H1 (cell line): ENCODE data around the gene CHRDL1. TPM values are rescaled to one million over a fixed set of nuclear protein-coding genes. Genes with fewer than 3 reads are reported as not detected.

ENCODE experiments used
- CTCF ChIA-PET: fragments of 300-600 bp; sonication (Branson Sonifier 250); formaldehyde crosslinking; loops from one replicate; lab custom pipeline; 2021; ENCODE audit not compliant: partially characterized antibody; lab: Charles Lee
- POLR2A ChIA-PET: fragments of 300-600 bp; sonication (Branson Sonifier 250); formaldehyde crosslinking; loops from one replicate; lab custom pipeline; 2021; ENCODE audit warnings: inconsistent platforms; ENCODE audit not compliant: partially characterized antibody; lab: Charles Lee
- DNase-seq, 2 experiments: peaks; one replicate each; pipeline versions ENCODE4 v3.0.0 to v3.0.0-alpha.2; 2010 to 2022; ENCODE audit warnings: low spot score in 2 of 2, low read depth in 1 of 2, mixed read lengths in 1 of 2
- FAIRE-seq: peaks from 2 replicates; lab custom pipeline; 2011; peaks lifted over from hg19 to GRCh38; lab: Jason Lieb, UNC
- H2AFZ ChIP-seq: 2 replicates; pipeline ENCODE4 v1.8.1; 2012; ENCODE audit warnings: low read length, inconsistent platforms
- H2AK5ac ChIP-seq: 2 replicates; pipeline ENCODE4 v1.6.1; 2013; ENCODE audit warnings: low read depth, low read length
- H2BK120ac ChIP-seq: replicated peaks from 2 replicates; pipeline ENCODE3; 2013; ENCODE audit warnings: low read depth, low read length, inconsistent platforms
- H2BK12ac ChIP-seq: 2 replicates; pipeline ENCODE4 v1.6.1; 2013; ENCODE audit warnings: low read depth, low read length
- H2BK15ac ChIP-seq: 2 replicates; pipeline ENCODE4 v1.6.1; 2013; ENCODE audit warnings: low read length
- H2BK20ac ChIP-seq: 2 replicates; pipeline ENCODE4 v1.6.1; 2013; ENCODE audit warnings: low read length
- H2BK5ac ChIP-seq: 2 replicates; pipeline ENCODE4 v1.6.1; 2013; ENCODE audit warnings: low read depth, low read length
- H3K14ac ChIP-seq: 2 replicates; pipeline ENCODE4 v1.6.1; 2013; ENCODE audit warnings: inconsistent platforms; ENCODE audit not compliant: insufficient read length
- H3K18ac ChIP-seq: 2 replicates; pipeline ENCODE4 v1.6.1; 2013; ENCODE audit warnings: low read length; ENCODE audit errors: extremely low read depth
- H3K23ac ChIP-seq: 2 replicates; pipeline ENCODE4 v1.6.1; 2013; ENCODE audit warnings: inconsistent platforms; ENCODE audit not compliant: insufficient read length
- H3K23me2 ChIP-seq: 2 replicates; pipeline ENCODE4 v1.6.1; 2013; ENCODE audit warnings: low read depth, low read length
- H3K27ac ChIP-seq: 2 replicates; pipeline ENCODE4 v1.6.1; 2011; ENCODE audit warnings: low read depth, low read length, inconsistent platforms
- H3K27me3 ChIP-seq, 4 experiments: replicated peaks in 1 of 4; 1 replicate in 1 of 4; 2 replicates in 3 of 4; pipeline versions ENCODE4 v1.6.1 to v1.8.1; 2011 to 2013; ENCODE audit warnings: low read length in 3 of 4, mild to moderate bottlenecking in 3 of 4, inconsistent platforms in 2 of 4, mixed read lengths in 2 of 4, moderate library complexity in 1 of 4; ENCODE audit not compliant: control insufficient read depth in 3 of 4, insufficient read depth in 3 of 4; ENCODE audit errors: extremely low read depth in 1 of 4
- H3K36me3 ChIP-seq, 4 experiments: 2 replicates each; pipeline versions ENCODE4 v1.6.1 to v1.8.1; 2011 to 2013; ENCODE audit warnings: mild to moderate bottlenecking in 4 of 4, low read length in 3 of 4, moderate library complexity in 2 of 4, control low read depth in 1 of 4, inconsistent platforms in 1 of 4; ENCODE audit not compliant: insufficient read depth in 4 of 4, control insufficient read depth in 2 of 4
- H3K4ac ChIP-seq: replicated peaks from 2 replicates; pipeline ENCODE3; 2013; ENCODE audit warnings: low read length, low read depth, mixed read lengths, inconsistent platforms; ENCODE audit not compliant: insufficient read length
- H3K4me1 ChIP-seq, 4 experiments: replicated peaks in 1 of 4; 1 replicate in 1 of 4; 2 replicates in 3 of 4; pipeline versions ENCODE4 v1.6.1 to v1.8.1; 2011 to 2013; ENCODE audit warnings: low read length in 3 of 4, inconsistent platforms in 2 of 4, mixed read lengths in 1 of 4; ENCODE audit not compliant: insufficient read depth in 4 of 4, control insufficient read depth in 3 of 4
- H3K4me2 ChIP-seq, 2 experiments: 2 replicates each; pipeline versions ENCODE4 v1.6.1 to v1.8.1; 2011 to 2013; ENCODE audit warnings: low read depth in 2 of 2, low read length in 2 of 2, control low read depth in 1 of 2, inconsistent platforms in 1 of 2, mild to moderate bottlenecking in 1 of 2; ENCODE audit not compliant: insufficient read depth in 1 of 2
- H3K4me3 ChIP-seq, 4 experiments: fragments of 200-600, 300-600 bp in 1 of 4; sonication (generic), shearing (Covaris generic), sonication (Bioruptor Twin) in 1 of 4; 2 replicates each; pipeline versions ENCODE4 v1.5.1 to v1.8.1; 2011 to 2016; ENCODE audit warnings: low read length in 4 of 4, low read depth in 3 of 4, control low read depth in 2 of 4, inconsistent platforms in 2 of 4, mild to moderate bottlenecking in 2 of 4, mixed read lengths in 1 of 4, moderate library complexity in 1 of 4; ENCODE audit not compliant: insufficient read depth in 2 of 4; ENCODE audit errors: extremely low read depth in 1 of 4
- H3K56ac ChIP-seq: replicated peaks from 2 replicates; pipeline ENCODE3; 2013; ENCODE audit warnings: low read depth, mild to moderate bottlenecking, mixed read lengths, low read length, inconsistent platforms; ENCODE audit not compliant: insufficient read length
- H3K79me1 ChIP-seq: 2 replicates; pipeline ENCODE4 v1.6.1; 2013; ENCODE audit warnings: low read depth, low read length, control low read depth
- H3K79me2 ChIP-seq, 2 experiments: 2 replicates each; pipeline versions ENCODE4 v1.6.1 to v1.8.1; 2012 to 2013; ENCODE audit warnings: low read length in 2 of 2, mild to moderate bottlenecking in 2 of 2, inconsistent platforms in 1 of 2; ENCODE audit not compliant: insufficient read depth in 2 of 2, control insufficient read depth in 1 of 2
- H3K9ac ChIP-seq, 4 experiments: replicated peaks in 1 of 4; 1 replicate in 1 of 4; 2 replicates in 3 of 4; pipeline versions ENCODE4 v1.6.1 to v1.8.1; 2011 to 2013; ENCODE audit warnings: low read depth in 3 of 4, low read length in 3 of 4, control low read depth in 2 of 4, mild to moderate bottlenecking in 2 of 4, moderate library complexity in 2 of 4, inconsistent platforms in 1 of 4; ENCODE audit errors: extremely low read depth in 1 of 4
- H3K9me3 ChIP-seq, 2 experiments: 2 replicates each; pipeline versions ENCODE4 v1.6.1 to v1.8.1; 2012 to 2013; ENCODE audit warnings: mild to moderate bottlenecking in 2 of 2, moderate library complexity in 2 of 2, control low read depth in 1 of 2, inconsistent platforms in 1 of 2, low read depth in 1 of 2, low read length in 1 of 2, mixed read lengths in 1 of 2; ENCODE audit not compliant: insufficient read depth in 2 of 2
- H4K20me1 ChIP-seq, 2 experiments: replicated peaks in 1 of 2; 2 replicates each; pipeline versions ENCODE3 to v1.8.1; 2011 to 2013; ENCODE audit warnings: inconsistent platforms in 2 of 2, low read length in 2 of 2, mild to moderate bottlenecking in 1 of 2; ENCODE audit not compliant: insufficient read depth in 2 of 2, control insufficient read depth in 1 of 2
- H4K5ac ChIP-seq: 2 replicates; pipeline ENCODE4 v1.6.1; 2013; ENCODE audit warnings: low read length, low read depth, mixed read lengths, inconsistent platforms; ENCODE audit not compliant: insufficient read length
- H4K8ac ChIP-seq: 2 replicates; pipeline ENCODE4 v1.8.0; 2013; ENCODE audit warnings: mild to moderate bottlenecking, moderate library complexity, low read length, inconsistent platforms; ENCODE audit not compliant: insufficient read depth; ENCODE audit errors: extremely low read depth
- H4K91ac ChIP-seq: replicated peaks from 2 replicates; pipeline ENCODE3; 2013; ENCODE audit warnings: low read length, mixed read lengths, inconsistent platforms; ENCODE audit not compliant: insufficient read length
- ASH2L ChIP-seq: fragments of 200-600, 300-600 bp; sonication (generic); IDR thresholded peaks from one replicate; pipeline ENCODE4 v1.7.1; 2017; ENCODE audit warnings: low read length
- CBX8 ChIP-seq: fragments of 300-800, 300-1000 bp; sonication (generic); IDR thresholded peaks from 2 replicates; pipeline ENCODE4 v1.7.1; 2016; ENCODE audit warnings: low read depth, low read length, borderline replicate concordance
- JUND ChIP-seq: IDR thresholded peaks from 2 replicates; pipeline ENCODE4 v1.6.1; 2011; ENCODE audit warnings: mild to moderate bottlenecking, improper control_type of control experiment, low read length
- PHF8 ChIP-seq: fragments of 200-600 bp; sonication (generic); conservative IDR thresholded peaks from 2 replicates; pipeline ENCODE4 v1.7.1; 2012; ENCODE audit warnings: low read depth, mild to moderate bottlenecking, inconsistent platforms, low read length, moderate library complexity
- RXRA ChIP-seq: IDR thresholded peaks from 2 replicates; pipeline ENCODE4 v1.6.1; 2011; ENCODE audit warnings: low read depth, mild to moderate bottlenecking, low read length, moderate library complexity; ENCODE audit not compliant: insufficient read depth
- WGBS, 2 experiments: shearing (Covaris generic) in 1 of 2; methylation state at CpG; one replicate each; pipeline versions ENCODE4 v1.1.6 to v1.1.7; 2013 to 2015; ENCODE audit warnings: low lambda C conversion rate in 2 of 2, mixed read lengths in 2 of 2, inconsistent platforms in 1 of 2, low coverage in 1 of 2, missing lambda C conversion rate in 1 of 2; ENCODE audit not compliant: insufficient replicate concordance in 2 of 2, insufficient coverage in 1 of 2, insufficient read length in 1 of 2; ENCODE audit errors: extremely low coverage in 1 of 2, missing lambda C conversion rate in 1 of 2; 5-methylcytosine and 5-hydroxymethylcytosine counted together
- polyA plus RNA-seq, 7 experiments: library from polyadenylated mRNA; depleted of rRNA in 3 of 7; stranded (reverse) in 5 of 7; unstranded in 2 of 7; fragments of >200 nt in 5 of 7; fragments of 200-250 nt in 2 of 7; gene quantifications; 1 replicate in 5 of 7; 2 replicates in 1 of 7; 4 replicates in 1 of 7; pipeline versions ENCODE4 v1.2.1 to v1.2.3, GENCODE V29; 2011 to 2013; ENCODE audit warnings: missing spikeins in 2 of 7, mixed read lengths in 2 of 7
- total RNA-seq: library from RNA; stranded (reverse); fragmentation: NEBNext Ultra II Directional; extraction: Animal tissue kit (Norgen Biotek cat#: 25700); gene quantifications from 2 replicates; pipeline ENCODE4 v1.2.1, GENCODE V29; 2021

The CHRDL1 gene
- total and polyA plus RNA-seq, 2 of the 8 experiments (the other 6 are each of a cell fraction or from before 2014, with no cell fraction given) = 5.6 to 15.6 TPM

DNA sequence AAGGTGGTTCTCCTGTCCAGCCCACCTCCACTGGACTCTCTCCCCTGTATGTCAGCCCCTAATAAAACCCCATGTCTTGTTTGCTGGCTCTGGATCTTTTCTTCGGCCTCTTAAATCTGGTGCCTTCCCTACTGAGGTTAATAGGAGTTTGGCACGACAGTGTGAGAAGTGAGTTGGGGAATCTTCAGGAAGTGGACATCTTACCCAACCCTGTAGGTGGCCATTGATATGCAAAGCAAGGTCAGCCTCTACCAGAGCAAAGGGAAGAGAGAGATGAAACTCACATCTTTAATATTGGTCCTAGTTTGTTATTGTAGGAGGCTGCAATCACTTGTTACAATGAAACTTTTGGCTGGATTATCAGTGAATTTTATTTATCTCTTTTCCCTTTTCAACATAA, 111.7 kb downstream of the CHRDL1 start:
- H2AK5ac ChIP-seq = no peak overlapping the region
- H3K4me2 ChIP-seq = peak overlapping the region; percentile 7 to 21; a peak in 1 of 4 replicates
- H3K4me3 ChIP-seq = no peak overlapping the region
- H3K27me3 ChIP-seq = no peaks in the 10 kb centered on the region
- no peaks in the 10 kb centered on the region for H3K9me3 ChIP-seq
- H2BK120ac ChIP-seq = no peak overlapping the region
- no peaks in the 10 kb centered on the region for H3K36me3 ChIP-seq
- H2BK12ac ChIP-seq = no peak overlapping the region
- no peak overlapping the region for H3K18ac ChIP-seq
- H3K4me1 ChIP-seq = peaks cover 0 to 3% (median 3%) of the 10 kb centered on the region in 4 experiments; a peak in 3 of 7 replicates
- DNase-seq (no peak), FAIRE-seq (peak; percentile 78)
- no peak overlapping the region for H4K5ac ChIP-seq
- H4K20me1 ChIP-seq = no peaks in the 10 kb centered on the region
- H3K14ac ChIP-seq = no peak overlapping the region
- TF ChIP-seq CBX8 = no peak
- no peak for TF ChIP-seq PHF8
- TF ChIP-seq JUND = no peak
- TF ChIP-seq ASH2L = no peak
- TF ChIP-seq RXRA = no peak
- H2BK5ac ChIP-seq = 0 out of 2 replicates have a peak overlapping the region, but pooled peaks have one; percentile 60
- no peak overlapping the region for H2BK15ac ChIP-seq
- no peak overlapping the region for H3K4ac ChIP-seq
- no peak overlapping the region for H4K8ac ChIP-seq
- H3K27ac ChIP-seq = no peak overlapping the region
- H3K23me2 ChIP-seq = no peaks in the 10 kb centered on the region
- H3K23ac ChIP-seq = no peak overlapping the region
- ChIA-PET CTCF (interaction anchor here (1.0 kb wide), 1 partner anchor 18 kb away, joined by 4 read pairs; no protein-coding TSS in a partner anchor), POLR2A (no interaction called here)
- no peak overlapping the region for H2BK20ac ChIP-seq
- H3K9ac ChIP-seq = no peak overlapping the region
- H2AFZ ChIP-seq = no peak overlapping the region
- no peaks in the 10 kb centered on the region for H3K79me2 ChIP-seq
- 0% methylated on average over 1 of the region's 2 CpGs; no CpG with 5 or more reads in 1 of the 2 experiments for WGBS, 2 experiments
- H3K56ac ChIP-seq = no peak overlapping the region
- H3K79me1 ChIP-seq = no peaks in the 10 kb centered on the region
- H4K91ac ChIP-seq = no peak overlapping the region
